HEK293T (cell line): ENCODE data around the gene CARM1.

ENCODE experiments used
- ARNT ChIP-seq: fragments of 450-650 bp; IDR thresholded peaks from 2 replicates; pipeline ENCODE4 v1.6.1; 2017; ENCODE audit warnings: mild to moderate bottlenecking
- BHLHE40 ChIP-seq: fragments of 450-650 bp; IDR thresholded peaks from 2 replicates; pipeline ENCODE4 v1.6.1; 2016; ENCODE audit warnings: mild to moderate bottlenecking, moderate library complexity, borderline replicate concordance
- CTBP1 ChIP-seq: fragments of 450-650 bp; IDR thresholded peaks from 2 replicates; pipeline ENCODE4 v1.6.1; 2016; ENCODE audit warnings: borderline replicate concordance
- ELF4 ChIP-seq: fragments of 450-650 bp; IDR thresholded peaks from 2 replicates; pipeline ENCODE4 v1.6.1; 2017; ENCODE audit warnings: antibody characterized with exemption
- FOXA1 ChIP-seq: fragments of 450-650 bp; IDR thresholded peaks from 2 replicates; pipeline ENCODE4 v1.6.1; 2016; ENCODE audit warnings: mild to moderate bottlenecking
- FOXK2 ChIP-seq: fragments of 450-650 bp; IDR thresholded peaks from 2 replicates; pipeline ENCODE4 v1.6.1; 2016; ENCODE audit warnings: mild to moderate bottlenecking
- HDGF ChIP-seq: fragments of 450-650 bp; IDR thresholded peaks from 2 replicates; pipeline ENCODE4 v1.6.1; 2017; ENCODE audit warnings: antibody characterized with exemption, borderline replicate concordance
- L3MBTL2 ChIP-seq: fragments of 450-650 bp; conservative IDR thresholded peaks from 2 replicates; pipeline ENCODE4 v1.6.1; 2016; ENCODE audit warnings: mild to moderate bottlenecking
- NFRKB ChIP-seq: fragments of 450-650 bp; IDR thresholded peaks from 2 replicates; pipeline ENCODE4 v1.6.1; 2016; ENCODE audit warnings: mild to moderate bottlenecking, moderate library complexity
- SP1 ChIP-seq: fragments of 450-650 bp; IDR thresholded peaks from 2 replicates; pipeline ENCODE4 v1.6.1; 2017
- SUZ12 ChIP-seq: fragments of 450-650 bp; IDR thresholded peaks from 2 replicates; pipeline ENCODE4 v1.6.1; 2016; ENCODE audit warnings: mild to moderate bottlenecking
- TARDBP ChIP-seq: fragments of 450-650 bp; IDR thresholded peaks from 2 replicates; pipeline ENCODE4 v1.6.1; 2016
- ZNF384 ChIP-seq: fragments of 450-650 bp; IDR thresholded peaks from 2 replicates; pipeline ENCODE4 v1.6.1; 2016
- TF ChIP-seq, protein P1 (sequence below): fragments of 450-650 bp; IDR thresholded peaks from 2 replicates; pipeline ENCODE4 v1.6.1; 2016

GRCh38 chr19:10863107-10863717 is 8.1 kb upstream of the CARM1 start:
- TF ChIP-seq BHLHE40 (no peak), HDGF (no peak), ZNF384 (no peak), ELF4 (no peak), CTBP1 (no peak), TARDBP (no peak), ARNT (no peak), SP1 (no peak), FOXA1 (no peak), SUZ12 (no peak), NFRKB (no peak), FOXK2 (no peak), L3MBTL2 (no peak)
- TF ChIP-seq, protein P1, sequence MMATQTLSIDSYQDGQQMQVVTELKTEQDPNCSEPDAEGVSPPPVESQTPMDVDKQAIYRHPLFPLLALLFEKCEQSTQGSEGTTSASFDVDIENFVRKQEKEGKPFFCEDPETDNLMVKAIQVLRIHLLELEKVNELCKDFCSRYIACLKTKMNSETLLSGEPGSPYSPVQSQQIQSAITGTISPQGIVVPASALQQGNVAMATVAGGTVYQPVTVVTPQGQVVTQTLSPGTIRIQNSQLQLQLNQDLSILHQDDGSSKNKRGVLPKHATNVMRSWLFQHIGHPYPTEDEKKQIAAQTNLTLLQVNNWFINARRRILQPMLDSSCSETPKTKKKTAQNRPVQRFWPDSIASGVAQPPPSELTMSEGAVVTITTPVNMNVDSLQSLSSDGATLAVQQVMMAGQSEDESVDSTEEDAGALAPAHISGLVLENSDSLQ, result no peak
